Neuron (in vitro differentiated cells): ENCODE measurements around the gene LATS2.

Experiments
- H2AFZ ChIP-seq: one replicate; pipeline ENCODE4 v1.6.1; 2013; ENCODE audit warnings: low read depth, mild to moderate bottlenecking, inconsistent platforms, low read length, moderate library complexity
- H3K27me3 ChIP-seq: one replicate; pipeline ENCODE4 v1.6.1; 2013; ENCODE audit warnings: low read length; ENCODE audit not compliant: insufficient read depth
- H3K36me3 ChIP-seq: one replicate; pipeline ENCODE4 v1.6.1; 2013; ENCODE audit warnings: low read length; ENCODE audit not compliant: insufficient read depth
- H3K4me1 ChIP-seq: one replicate; pipeline ENCODE4 v1.6.1; 2013; ENCODE audit warnings: low read length; ENCODE audit not compliant: insufficient read depth
- H3K4me3 ChIP-seq: 2 replicates; pipeline ENCODE4 v1.5.1; 2013; ENCODE audit warnings: mild to moderate bottlenecking, low read length, moderate library complexity
- H3K9me3 ChIP-seq: one replicate; pipeline ENCODE4 v1.6.1; 2013; ENCODE audit warnings: low read length

The LATS2 gene

GRCh38 chr13:21061029-21061763, at the start of gene LATS2:
Gene LATS2, minus strand, starts transcription at chr13:21061586. Its CDS starts 15,560 bp downstream, at chr13:21046026.
- H3K4me3 ChIP-seq, result peak within 1 kb of the TSS; percentile 92
- H3K9me3 ChIP-seq, result peaks cover 1% of the 10 kb centered on the region
- H3K27me3 ChIP-seq, result no peaks in the 10 kb centered on the region
- peaks cover 9% of the 10 kb centered on the region for H3K4me1 ChIP-seq
- H2AFZ ChIP-seq, result peak within 1 kb of the TSS; percentile 98
- H3K36me3 ChIP-seq, result no peaks in the 10 kb centered on the region

- H3K9me3 ChIP-seq, result no peaks in the 10 kb centered on the region
- H3K36me3 ChIP-seq, result no peaks in the 10 kb centered on the region
- no peak overlapping the region for H2AFZ ChIP-seq
- H3K4me3 ChIP-seq, result no peak overlapping the region
- H3K4me1 ChIP-seq, result no peaks in the 10 kb centered on the region
- no peaks in the 10 kb centered on the region for H3K27me3 ChIP-seq
These were observed 47.8 kb upstream of the LATS2 start for GRCh38 chr13:21109168-21109567.

- H3K9me3 ChIP-seq, result no peaks in the 10 kb centered on the region
- H3K27me3 ChIP-seq, result no peaks in the 10 kb centered on the region
- no peak overlapping the region for H2AFZ ChIP-seq
- no peak overlapping the region for H3K4me3 ChIP-seq
- H3K4me1 ChIP-seq, result no peaks in the 10 kb centered on the region
- no peaks in the 10 kb centered on the region for H3K36me3 ChIP-seq
These were observed 44.7 kb upstream of the LATS2 start for GRCh38 chr13:21106089-21106488.

GRCh38 chr13:21104199-21105019, 43.0 kb upstream of the LATS2 start:
- Histone ChIP-seq H3K27me3 (no peaks in the 10 kb centered on the region), H3K9me3 (no peaks in the 10 kb centered on the region), H3K36me3 (no peaks in the 10 kb centered on the region), H3K4me1 (no peaks in the 10 kb centered on the region), H2AFZ (no peak overlapping the region), H3K4me3 (no peak overlapping the region)

- H3K27me3 ChIP-seq, result no peaks in the 10 kb centered on the region
- H3K4me3 ChIP-seq, result no peak overlapping the region
- H3K4me1 ChIP-seq, result no peaks in the 10 kb centered on the region
- H3K9me3 ChIP-seq, result no peaks in the 10 kb centered on the region
- no peaks in the 10 kb centered on the region for H3K36me3 ChIP-seq
- H2AFZ ChIP-seq, result no peak overlapping the region
These were observed 40.6 kb upstream of the LATS2 start for GRCh38 chr13:21101865-21102576.

- H3K4me3 ChIP-seq, result no peak overlapping the region
- H3K27me3 ChIP-seq, result no peaks in the 10 kb centered on the region
- no peaks in the 10 kb centered on the region for H3K4me1 ChIP-seq
- H2AFZ ChIP-seq, result no peak overlapping the region
- H3K36me3 ChIP-seq, result no peaks in the 10 kb centered on the region
- H3K9me3 ChIP-seq, result no peaks in the 10 kb centered on the region
These were observed 39.8 kb upstream of the LATS2 start for GRCh38 chr13:21100994-21101757.

GRCh38 chr13:21100211-21100610, 38.8 kb upstream of the LATS2 start:
- H3K4me1 ChIP-seq, result no peaks in the 10 kb centered on the region
- no peaks in the 10 kb centered on the region for H3K27me3 ChIP-seq
- H3K4me3 ChIP-seq, result no peak overlapping the region
- no peak overlapping the region for H2AFZ ChIP-seq
- no peaks in the 10 kb centered on the region for H3K36me3 ChIP-seq
- H3K9me3 ChIP-seq, result no peaks in the 10 kb centered on the region

- no peak overlapping the region for H2AFZ ChIP-seq
- no peaks in the 10 kb centered on the region for H3K9me3 ChIP-seq
- no peak overlapping the region for H3K4me3 ChIP-seq
- H3K36me3 ChIP-seq, result no peaks in the 10 kb centered on the region
- H3K4me1 ChIP-seq, result no peaks in the 10 kb centered on the region
- H3K27me3 ChIP-seq, result no peaks in the 10 kb centered on the region
These were observed 33.9 kb upstream of the LATS2 start for GRCh38 chr13:21095311-21095710.

- Histone ChIP-seq H3K4me3 (no peak overlapping the region), H3K4me1 (no peaks in the 10 kb centered on the region), H3K9me3 (no peaks in the 10 kb centered on the region), H3K27me3 (no peaks in the 10 kb centered on the region), H2AFZ (no peak overlapping the region), H3K36me3 (no peaks in the 10 kb centered on the region)
These were observed 28.4 kb upstream of the LATS2 start for GRCh38 chr13:21089830-21090229.

- Histone ChIP-seq H2AFZ (no peak overlapping the region), H3K4me3 (no peak overlapping the region), H3K4me1 (no peaks in the 10 kb centered on the region), H3K36me3 (no peaks in the 10 kb centered on the region), H3K9me3 (no peaks in the 10 kb centered on the region), H3K27me3 (no peaks in the 10 kb centered on the region)
These were observed 27.1 kb upstream of the LATS2 start for GRCh38 chr13:21088534-21088933.

GRCh38 chr13:21086929-21087328, 25.5 kb upstream of the LATS2 start:
- Histone ChIP-seq H2AFZ (no peak overlapping the region), H3K36me3 (no peaks in the 10 kb centered on the region), H3K9me3 (no peaks in the 10 kb centered on the region), H3K27me3 (no peaks in the 10 kb centered on the region), H3K4me3 (no peak overlapping the region), H3K4me1 (no peaks in the 10 kb centered on the region)

GRCh38 chr13:21081926-21082325, 20.5 kb upstream of the LATS2 start:
- H3K36me3 ChIP-seq, result no peaks in the 10 kb centered on the region
- H3K27me3 ChIP-seq, result no peaks in the 10 kb centered on the region
- H3K9me3 ChIP-seq, result no peaks in the 10 kb centered on the region
- H2AFZ ChIP-seq, result no peak overlapping the region
- H3K4me1 ChIP-seq, result peaks cover 9% of the 10 kb centered on the region
- H3K4me3 ChIP-seq, result no peak overlapping the region

GRCh38 chr13:21080593-21080891, 19.2 kb upstream of the LATS2 start:
- Histone ChIP-seq H3K36me3 (no peaks in the 10 kb centered on the region), H3K4me1 (peaks cover 9% of the 10 kb centered on the region), H3K4me3 (no peak overlapping the region), H3K9me3 (no peaks in the 10 kb centered on the region), H3K27me3 (no peaks in the 10 kb centered on the region), H2AFZ (no peak overlapping the region)
